COLO668 (cell line): Measurements from ENCODE around the gene ZBTB20.

ENCODE experiments used
- DNase-seq: peaks from one replicate; lab custom pipeline; 2025; ENCODE audit not compliant: unreplicated experiment; lab: John Stamatoyannopoulos, UW

The ZBTB20 gene

GRCh38 chr3:114929971-114930732 lies 216.9 kb downstream of the ZBTB20 start:
- DNase-seq: no peak

DNA sequence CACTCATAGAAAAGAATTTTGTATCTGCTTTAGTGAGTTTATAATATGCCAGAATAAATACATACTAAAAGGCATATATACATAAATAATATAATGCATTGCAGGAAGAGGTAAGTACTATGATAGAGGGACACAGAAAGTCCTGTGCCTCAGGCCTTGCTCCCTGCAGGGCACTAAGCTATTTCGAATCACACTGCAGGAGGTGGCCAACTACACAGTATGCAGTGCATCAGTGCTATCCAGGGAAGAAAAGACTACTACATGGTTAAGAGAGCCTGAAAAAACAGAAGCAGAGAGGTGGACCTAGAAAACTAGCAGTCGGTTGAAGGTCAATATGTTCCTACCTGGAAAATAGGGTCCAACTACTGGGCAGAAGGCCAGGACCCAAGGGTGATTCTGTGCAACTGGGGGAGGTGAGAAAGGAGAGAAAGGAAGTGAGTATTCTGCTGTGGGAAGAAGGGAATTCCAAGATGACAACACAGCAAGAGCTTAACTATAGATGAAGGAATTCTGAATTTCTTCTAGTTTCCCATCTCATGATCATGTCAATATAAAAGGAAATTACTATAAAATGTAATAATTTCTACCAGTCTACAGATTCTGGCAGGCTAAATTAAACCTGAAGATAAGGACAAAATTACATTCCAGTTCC lies 218.0 kb downstream of the ZBTB20 start:
- no peak for DNase-seq

DNA sequence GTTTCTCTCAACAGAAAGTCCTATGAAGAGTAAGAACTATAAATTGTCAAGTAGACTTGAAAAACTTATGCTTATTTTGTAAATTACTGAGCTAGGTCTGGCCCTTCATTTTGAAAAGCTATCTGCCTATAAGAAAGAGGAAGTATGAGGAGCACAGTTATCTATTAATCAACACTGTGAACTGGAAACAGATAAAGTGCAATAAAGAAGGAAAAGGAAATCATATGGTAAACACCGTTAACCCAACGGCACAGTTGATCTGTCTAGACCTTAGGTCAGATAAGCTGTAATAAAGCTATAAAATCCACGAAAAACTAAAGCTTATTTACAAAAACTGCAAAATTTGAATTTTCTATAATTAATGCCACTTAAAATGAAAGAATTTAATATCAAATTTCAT lies 242.5 kb downstream of the ZBTB20 start:
- no peak for DNase-seq

- no peak for DNase-seq
Measured at GRCh38 chr3:114903213-114903612, 243.9 kb downstream of the ZBTB20 start.

GRCh38 chr3:114902691-114903101 lies 244.4 kb downstream of the ZBTB20 start:
- peak; percentile 27 for DNase-seq

- no peak for DNase-seq
Measured at GRCh38 chr3:114900908-114901307, 246.2 kb downstream of the ZBTB20 start.

DNA sequence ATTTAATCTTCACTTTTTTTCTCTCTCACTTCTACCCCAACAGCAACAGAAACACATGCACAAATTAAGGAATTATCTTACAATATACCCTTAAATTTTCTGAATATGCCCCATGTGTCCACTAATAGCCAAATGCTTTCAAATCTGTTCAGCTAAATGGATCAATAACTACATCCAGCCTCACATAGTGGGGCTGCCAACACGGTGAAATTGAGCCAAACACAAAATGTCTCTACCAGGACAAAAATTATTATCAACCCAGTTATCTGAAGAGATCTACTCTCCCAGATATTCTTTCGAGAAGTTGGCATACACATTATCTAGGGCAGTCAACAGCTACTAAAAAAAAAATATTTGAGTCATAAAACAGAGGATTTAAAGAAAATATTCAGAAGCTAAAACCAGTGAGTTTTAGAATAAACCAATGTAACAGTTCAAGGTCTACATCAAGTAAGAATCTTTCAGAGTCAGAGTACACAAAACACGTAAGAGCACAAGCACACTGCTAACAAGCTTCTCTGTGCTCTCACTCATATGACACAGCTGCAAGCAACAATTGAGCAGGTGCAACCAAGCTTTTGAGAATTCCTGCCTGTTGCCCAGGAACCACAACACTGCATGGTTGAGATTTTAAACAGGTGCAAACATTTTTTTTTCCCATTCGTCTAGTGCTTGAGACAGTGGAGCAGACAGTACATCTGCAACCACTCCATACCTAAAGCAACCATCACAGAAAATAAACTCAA lies 247.7 kb downstream of the ZBTB20 start:
- DNase-seq: peak; percentile 66

DNA sequence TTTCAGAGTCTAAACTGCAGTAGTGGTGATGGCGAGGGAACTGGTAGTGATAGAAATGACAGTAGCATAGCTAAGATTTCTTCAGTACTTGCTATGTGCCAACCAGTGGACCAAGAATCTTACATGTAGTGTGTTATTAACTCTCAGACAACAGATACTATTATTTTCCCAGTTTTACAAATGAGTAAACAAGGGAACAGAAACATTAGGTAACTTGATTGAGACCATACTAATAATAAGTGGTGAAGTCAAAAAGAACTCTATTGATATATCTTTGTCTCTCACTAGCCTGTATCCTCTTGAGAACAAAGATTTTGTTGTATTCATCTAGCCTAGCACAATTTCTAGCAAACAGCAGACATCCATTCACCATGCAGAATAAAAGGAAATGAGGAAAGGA lies 250.1 kb downstream of the ZBTB20 start:
- no peak for DNase-seq

DNA sequence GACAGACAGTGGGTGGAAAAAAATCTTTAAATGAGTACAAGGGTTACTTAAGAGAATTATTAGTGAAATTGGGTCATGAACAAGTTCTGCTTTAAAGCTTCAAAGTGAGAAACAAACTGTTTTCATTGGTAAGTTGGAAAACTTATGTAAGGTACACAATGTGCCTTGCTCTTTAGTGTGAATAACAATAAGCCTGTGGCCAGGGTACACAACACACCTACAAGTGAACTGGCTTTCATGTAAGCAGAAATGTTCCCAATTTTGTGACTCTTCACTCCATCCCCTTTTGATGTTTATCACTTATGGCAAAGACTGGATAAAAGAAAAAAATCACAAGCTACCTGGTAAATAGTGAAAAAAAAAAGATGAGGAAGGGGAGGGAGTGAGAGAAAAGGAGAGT lies 253.7 kb downstream of the ZBTB20 start:
- DNase-seq: no peak

DNA sequence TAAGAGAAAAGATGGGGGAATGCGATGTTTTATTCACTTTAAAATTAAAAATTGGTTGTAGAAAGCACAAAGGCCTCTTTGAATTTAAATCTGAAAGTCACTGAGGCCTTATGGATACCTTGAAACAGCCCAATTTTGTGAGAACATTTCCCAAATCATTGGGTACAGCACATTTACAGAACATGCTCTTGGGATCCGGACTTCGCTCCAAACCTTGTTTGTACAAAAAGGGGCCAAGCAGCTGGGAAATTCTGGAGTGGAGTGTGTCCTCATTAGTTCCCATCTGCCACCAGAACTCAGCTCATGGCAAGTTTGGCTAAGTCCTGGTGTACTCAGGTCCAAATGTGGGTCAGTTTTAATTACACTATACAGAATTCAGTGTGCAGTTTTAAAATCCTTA lies 254.2 kb downstream of the ZBTB20 start:
- DNase-seq: peak; percentile 7

DNA sequence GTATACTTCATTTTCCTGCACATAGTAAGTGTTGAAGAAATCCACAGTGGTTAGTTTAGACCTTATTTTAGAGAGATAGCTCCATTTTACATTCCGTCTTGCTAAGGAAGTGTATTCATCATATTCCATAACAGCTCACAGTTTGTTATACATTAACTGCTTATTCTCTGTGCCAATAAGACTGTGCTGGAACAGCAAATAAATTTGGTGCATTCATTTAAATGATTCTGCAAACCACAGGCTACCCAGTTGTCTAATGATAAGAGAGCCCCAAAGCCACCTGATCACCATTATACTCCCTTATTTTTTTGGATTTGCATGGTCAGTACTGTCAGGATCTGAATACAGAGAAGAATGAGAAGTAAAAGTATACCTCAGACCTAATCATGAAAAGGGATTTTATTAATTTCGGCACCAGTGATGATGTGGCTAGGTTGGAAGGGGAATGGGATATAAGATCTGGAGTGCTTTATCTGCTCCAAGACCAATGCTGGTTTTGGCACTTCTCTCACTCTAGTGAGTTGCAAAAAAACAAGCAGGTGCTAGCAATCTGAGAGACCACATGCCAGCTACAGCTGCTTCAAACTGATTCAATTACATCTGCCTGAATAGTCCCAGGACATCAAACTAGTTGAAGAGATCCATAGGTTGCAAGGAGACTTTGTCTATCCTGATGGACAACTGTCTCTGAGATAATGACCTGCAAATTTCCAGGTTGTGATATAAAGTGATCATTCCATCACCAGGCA lies 254.8 kb downstream of the ZBTB20 start:
- DNase-seq: peak; percentile 0

GRCh38 chr3:114887806-114888205 lies 259.3 kb downstream of the ZBTB20 start:
- no peak for DNase-seq

DNA sequence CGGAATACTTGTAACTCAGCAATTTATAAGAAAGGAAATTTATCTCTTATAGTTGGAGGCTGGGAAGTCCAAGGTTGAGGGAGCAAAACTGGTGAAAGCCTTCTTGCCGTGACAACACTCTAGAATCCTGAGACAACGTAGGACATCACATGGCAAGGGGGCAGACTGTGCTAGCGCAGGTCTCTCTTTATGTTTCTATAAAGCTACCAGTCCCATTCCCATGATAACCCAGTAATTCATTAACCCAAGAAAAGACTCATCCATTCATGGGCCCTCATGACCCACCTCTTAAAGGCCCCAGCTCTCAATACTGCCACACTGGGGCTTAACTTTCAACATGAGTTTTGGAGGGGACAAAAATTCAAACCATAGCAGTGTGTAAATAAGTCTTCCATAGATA lies 260.2 kb downstream of the ZBTB20 start:
- no peak for DNase-seq

GRCh38 chr3:114884213-114884923 lies 262.7 kb downstream of the ZBTB20 start:
- no peak for DNase-seq

GRCh38 chr3:114880078-114880477 lies 267.0 kb downstream of the ZBTB20 start:
- DNase-seq: peak; percentile 9

- DNase-seq: peak; percentile 5
Measured at GRCh38 chr3:114879059-114880031, 267.7 kb downstream of the ZBTB20 start.

- DNase-seq: no peak
Measured at GRCh38 chr3:114878114-114878839, 268.8 kb downstream of the ZBTB20 start.

- DNase-seq: no peak
Measured at GRCh38 chr3:114877378-114878113, 269.5 kb downstream of the ZBTB20 start.
